ENCODE results near the gene PDE4D.

DNA sequence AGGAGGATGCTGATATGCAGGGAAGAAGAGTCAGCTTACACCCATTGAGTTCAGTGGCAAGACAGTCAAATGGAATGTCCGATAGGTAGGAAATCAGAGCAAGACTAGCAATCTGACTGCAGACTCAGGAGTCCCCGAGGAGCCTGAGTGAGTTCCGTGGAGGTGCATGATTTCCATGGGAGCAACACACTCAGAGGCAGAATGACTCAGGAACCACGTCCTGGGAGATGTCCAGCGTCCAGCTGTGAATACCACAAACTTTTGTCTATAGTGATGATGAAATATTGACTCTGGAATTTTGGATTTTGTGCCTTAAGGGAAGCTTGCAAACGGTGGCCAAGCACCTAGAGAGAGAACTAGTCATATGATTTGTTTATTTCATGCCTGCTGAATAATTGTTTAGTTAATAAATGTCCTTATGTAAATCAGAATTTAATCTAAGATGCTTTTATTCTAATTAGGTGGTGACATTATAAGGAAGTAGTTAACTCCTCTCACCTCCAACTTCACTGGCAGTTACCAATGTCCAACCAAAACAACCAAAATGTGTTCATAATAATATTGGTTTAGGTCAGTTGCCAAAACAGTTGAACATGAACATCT is 100.4 kb downstream of the PDE4D start:
- TF ChIP-seq POLR2AphosphoS5 (IDR thresholded peaks at IDR 0.05; ENCODE audit: low read depth, low read length) (no peak), TCF7L2 (IDR thresholded peaks at IDR 0.05; ENCODE audit: low read depth, low read length) (no peak), SIN3A (IDR thresholded peaks at IDR 0.05; ENCODE audit: borderline replicate concordance, insufficient read depth, low read depth, low read length) (no peak)
- TF ChIP-seq, protein P1, sequence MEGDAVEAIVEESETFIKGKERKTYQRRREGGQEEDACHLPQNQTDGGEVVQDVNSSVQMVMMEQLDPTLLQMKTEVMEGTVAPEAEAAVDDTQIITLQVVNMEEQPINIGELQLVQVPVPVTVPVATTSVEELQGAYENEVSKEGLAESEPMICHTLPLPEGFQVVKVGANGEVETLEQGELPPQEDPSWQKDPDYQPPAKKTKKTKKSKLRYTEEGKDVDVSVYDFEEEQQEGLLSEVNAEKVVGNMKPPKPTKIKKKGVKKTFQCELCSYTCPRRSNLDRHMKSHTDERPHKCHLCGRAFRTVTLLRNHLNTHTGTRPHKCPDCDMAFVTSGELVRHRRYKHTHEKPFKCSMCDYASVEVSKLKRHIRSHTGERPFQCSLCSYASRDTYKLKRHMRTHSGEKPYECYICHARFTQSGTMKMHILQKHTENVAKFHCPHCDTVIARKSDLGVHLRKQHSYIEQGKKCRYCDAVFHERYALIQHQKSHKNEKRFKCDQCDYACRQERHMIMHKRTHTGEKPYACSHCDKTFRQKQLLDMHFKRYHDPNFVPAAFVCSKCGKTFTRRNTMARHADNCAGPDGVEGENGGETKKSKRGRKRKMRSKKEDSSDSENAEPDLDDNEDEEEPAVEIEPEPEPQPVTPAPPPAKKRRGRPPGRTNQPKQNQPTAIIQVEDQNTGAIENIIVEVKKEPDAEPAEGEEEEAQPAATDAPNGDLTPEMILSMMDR (IDR thresholded peaks at IDR 0.05), result no peak
- TF ChIP-seq, protein P2, sequence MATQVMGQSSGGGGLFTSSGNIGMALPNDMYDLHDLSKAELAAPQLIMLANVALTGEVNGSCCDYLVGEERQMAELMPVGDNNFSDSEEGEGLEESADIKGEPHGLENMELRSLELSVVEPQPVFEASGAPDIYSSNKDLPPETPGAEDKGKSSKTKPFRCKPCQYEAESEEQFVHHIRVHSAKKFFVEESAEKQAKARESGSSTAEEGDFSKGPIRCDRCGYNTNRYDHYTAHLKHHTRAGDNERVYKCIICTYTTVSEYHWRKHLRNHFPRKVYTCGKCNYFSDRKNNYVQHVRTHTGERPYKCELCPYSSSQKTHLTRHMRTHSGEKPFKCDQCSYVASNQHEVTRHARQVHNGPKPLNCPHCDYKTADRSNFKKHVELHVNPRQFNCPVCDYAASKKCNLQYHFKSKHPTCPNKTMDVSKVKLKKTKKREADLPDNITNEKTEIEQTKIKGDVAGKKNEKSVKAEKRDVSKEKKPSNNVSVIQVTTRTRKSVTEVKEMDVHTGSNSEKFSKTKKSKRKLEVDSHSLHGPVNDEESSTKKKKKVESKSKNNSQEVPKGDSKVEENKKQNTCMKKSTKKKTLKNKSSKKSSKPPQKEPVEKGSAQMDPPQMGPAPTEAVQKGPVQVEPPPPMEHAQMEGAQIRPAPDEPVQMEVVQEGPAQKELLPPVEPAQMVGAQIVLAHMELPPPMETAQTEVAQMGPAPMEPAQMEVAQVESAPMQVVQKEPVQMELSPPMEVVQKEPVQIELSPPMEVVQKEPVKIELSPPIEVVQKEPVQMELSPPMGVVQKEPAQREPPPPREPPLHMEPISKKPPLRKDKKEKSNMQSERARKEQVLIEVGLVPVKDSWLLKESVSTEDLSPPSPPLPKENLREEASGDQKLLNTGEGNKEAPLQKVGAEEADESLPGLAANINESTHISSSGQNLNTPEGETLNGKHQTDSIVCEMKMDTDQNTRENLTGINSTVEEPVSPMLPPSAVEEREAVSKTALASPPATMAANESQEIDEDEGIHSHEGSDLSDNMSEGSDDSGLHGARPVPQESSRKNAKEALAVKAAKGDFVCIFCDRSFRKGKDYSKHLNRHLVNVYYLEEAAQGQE (IDR thresholded peaks at IDR 0.05; ENCODE audit: insufficient read depth in 1 of 2, low read depth in 2 of 2, low read length in 1 of 2), result no peak
